Measurements from ENCODE around the gene TAS1R1. TPM values are rescaled to one million over a fixed set of nuclear protein-coding genes. Genes with fewer than 3 reads are reported as not detected.

The TAS1R1 gene
- total RNA-seq, 3 donors from 2014 or later (not counting 1 experiment from before 2014, with no cell fraction given), result not detected

DNA sequence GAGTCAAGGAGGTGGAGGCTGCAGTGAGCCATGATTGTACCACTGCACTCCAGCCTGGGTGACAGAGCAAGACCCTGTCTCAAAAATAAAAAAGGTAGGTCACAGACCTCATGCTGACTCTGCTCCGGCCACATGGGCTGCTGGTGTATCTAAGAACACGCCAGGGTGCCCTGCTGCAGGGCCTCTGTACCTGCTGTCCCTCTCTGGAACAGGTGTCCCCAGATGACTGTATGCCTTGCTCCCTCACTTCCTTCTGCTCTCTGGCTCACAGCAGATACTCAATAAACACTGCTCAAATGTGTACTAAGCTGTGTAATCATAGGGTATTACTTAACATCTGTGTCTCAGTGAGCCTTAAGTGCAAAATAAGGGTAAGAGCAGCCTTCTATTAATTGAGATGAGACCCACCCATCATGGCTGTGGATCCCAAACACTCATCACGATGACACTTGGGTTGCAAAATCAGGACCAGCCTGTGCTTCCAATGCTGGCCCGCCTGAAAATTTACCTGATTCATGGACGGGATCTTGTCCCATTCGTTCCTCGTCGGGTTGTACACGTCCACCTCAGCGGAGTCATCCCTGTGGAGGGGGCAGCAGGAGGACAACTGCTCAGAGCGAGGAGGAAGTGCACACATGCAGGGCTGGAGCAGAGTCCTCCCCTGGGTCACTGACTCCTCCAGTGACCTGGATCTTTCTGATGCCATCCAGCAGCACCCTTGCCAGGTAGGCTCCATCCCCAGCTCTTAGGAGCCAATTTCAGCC is 40.1 kb downstream of the TAS1R1 start:
- DNase-seq (no peak), ATAC-seq (no peak)
- Histone ChIP-seq H3K4me3 (ENCODE audit: low read length) (no peak overlapping the region), H3K27ac (ENCODE audit: low read length) (no peak overlapping the region), H3K4me1 (ENCODE audit: control insufficient read depth, insufficient read depth, low read length) (peaks cover 49% of the 10 kb centered on the region), H3K36me3 (ENCODE audit: control insufficient read depth, insufficient read depth, low read length) (peaks cover 52% of the 10 kb centered on the region), H3K27me3 (ENCODE audit: control insufficient read depth, insufficient read depth, low read length) (no peaks in the 10 kb centered on the region), H3K9me3 (ENCODE audit: control insufficient read depth, insufficient read depth, low read length) (no peaks in the 10 kb centered on the region)
- H3K9me3 Mint-ChIP-seq, result no peaks in the 10 kb centered on the region
- H3K27me3 Mint-ChIP-seq (ENCODE audit: low read depth in 2 of 2), result no peaks in the 10 kb centered on the region
- H3K27ac Mint-ChIP-seq, result peak overlapping the region in 1 of 2 donors; percentile 27
- intact Hi-C loops (cut with micrococcal nuclease), result no loop called here
- H3K36me3 Mint-ChIP-seq, result no peaks in the 10 kb centered on the region
- H3K4me1 Mint-ChIP-seq, result peaks cover 44 to 55% of the 10 kb centered on the region in 2 donors
- H3K4me3 Mint-ChIP-seq, result no peak overlapping the region
- 95% methylated on average over 11 of the region's 11 CpGs for WGBS (ENCODE audit: insufficient coverage)
- TF ChIP-seq, protein P1, sequence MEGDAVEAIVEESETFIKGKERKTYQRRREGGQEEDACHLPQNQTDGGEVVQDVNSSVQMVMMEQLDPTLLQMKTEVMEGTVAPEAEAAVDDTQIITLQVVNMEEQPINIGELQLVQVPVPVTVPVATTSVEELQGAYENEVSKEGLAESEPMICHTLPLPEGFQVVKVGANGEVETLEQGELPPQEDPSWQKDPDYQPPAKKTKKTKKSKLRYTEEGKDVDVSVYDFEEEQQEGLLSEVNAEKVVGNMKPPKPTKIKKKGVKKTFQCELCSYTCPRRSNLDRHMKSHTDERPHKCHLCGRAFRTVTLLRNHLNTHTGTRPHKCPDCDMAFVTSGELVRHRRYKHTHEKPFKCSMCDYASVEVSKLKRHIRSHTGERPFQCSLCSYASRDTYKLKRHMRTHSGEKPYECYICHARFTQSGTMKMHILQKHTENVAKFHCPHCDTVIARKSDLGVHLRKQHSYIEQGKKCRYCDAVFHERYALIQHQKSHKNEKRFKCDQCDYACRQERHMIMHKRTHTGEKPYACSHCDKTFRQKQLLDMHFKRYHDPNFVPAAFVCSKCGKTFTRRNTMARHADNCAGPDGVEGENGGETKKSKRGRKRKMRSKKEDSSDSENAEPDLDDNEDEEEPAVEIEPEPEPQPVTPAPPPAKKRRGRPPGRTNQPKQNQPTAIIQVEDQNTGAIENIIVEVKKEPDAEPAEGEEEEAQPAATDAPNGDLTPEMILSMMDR (IDR thresholded peaks at IDR 0.05), result no peak

DNA sequence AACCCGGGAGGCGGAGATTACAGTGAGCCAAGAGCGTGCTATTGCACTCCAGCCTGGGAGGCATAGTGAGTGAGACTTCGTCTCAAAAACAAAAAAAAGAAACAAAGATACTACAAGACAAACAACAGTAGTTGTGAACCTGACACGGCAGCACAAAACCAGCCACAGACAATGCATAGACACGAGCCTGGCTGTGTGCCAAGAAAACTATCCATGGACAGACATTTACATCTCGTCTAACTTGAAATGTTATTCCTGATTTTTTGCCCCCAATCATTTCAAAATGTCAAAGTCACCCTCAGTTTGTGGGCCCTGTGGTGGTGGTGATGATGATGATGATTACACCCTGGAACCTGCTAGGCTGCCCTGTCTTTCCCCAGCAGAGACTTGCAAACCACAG is 41.2 kb downstream of the TAS1R1 start:
- H3K9me3 ChIP-seq (ENCODE audit: control insufficient read depth, insufficient read depth, low read length), result no peaks in the 10 kb centered on the region
- Mint-ChIP-seq H3K9me3 (no peaks in the 10 kb centered on the region), H3K27ac (peak overlapping the region in 1 of 2 donors; percentile 27), H3K27me3 (ENCODE audit: low read depth in 2 of 2) (no peaks in the 10 kb centered on the region), H3K4me1 (peaks cover 47 to 55% of the 10 kb centered on the region in 2 donors), H3K36me3 (no peaks in the 10 kb centered on the region), H3K4me3 (no peak overlapping the region)
- DNase-seq (no peak), ATAC-seq (no peak)
- TF ChIP-seq, protein P1 (IDR thresholded peaks at IDR 0.05), result no peak
- H3K4me1 ChIP-seq (ENCODE audit: control insufficient read depth, insufficient read depth, low read length), result peaks cover 53% of the 10 kb centered on the region
- H3K4me3 ChIP-seq (ENCODE audit: low read length), result no peak overlapping the region
- no peaks in the 10 kb centered on the region for H3K27me3 ChIP-seq (ENCODE audit: control insufficient read depth, insufficient read depth, low read length)
- 84% methylated on average over 7 of the region's 7 CpGs for WGBS (ENCODE audit: insufficient coverage)
- intact Hi-C loops (cut with micrococcal nuclease), result no loop called here
- H3K36me3 ChIP-seq (ENCODE audit: control insufficient read depth, insufficient read depth, low read length), result peaks cover 50% of the 10 kb centered on the region
- no peak overlapping the region for H3K27ac ChIP-seq (ENCODE audit: low read length)

DNA sequence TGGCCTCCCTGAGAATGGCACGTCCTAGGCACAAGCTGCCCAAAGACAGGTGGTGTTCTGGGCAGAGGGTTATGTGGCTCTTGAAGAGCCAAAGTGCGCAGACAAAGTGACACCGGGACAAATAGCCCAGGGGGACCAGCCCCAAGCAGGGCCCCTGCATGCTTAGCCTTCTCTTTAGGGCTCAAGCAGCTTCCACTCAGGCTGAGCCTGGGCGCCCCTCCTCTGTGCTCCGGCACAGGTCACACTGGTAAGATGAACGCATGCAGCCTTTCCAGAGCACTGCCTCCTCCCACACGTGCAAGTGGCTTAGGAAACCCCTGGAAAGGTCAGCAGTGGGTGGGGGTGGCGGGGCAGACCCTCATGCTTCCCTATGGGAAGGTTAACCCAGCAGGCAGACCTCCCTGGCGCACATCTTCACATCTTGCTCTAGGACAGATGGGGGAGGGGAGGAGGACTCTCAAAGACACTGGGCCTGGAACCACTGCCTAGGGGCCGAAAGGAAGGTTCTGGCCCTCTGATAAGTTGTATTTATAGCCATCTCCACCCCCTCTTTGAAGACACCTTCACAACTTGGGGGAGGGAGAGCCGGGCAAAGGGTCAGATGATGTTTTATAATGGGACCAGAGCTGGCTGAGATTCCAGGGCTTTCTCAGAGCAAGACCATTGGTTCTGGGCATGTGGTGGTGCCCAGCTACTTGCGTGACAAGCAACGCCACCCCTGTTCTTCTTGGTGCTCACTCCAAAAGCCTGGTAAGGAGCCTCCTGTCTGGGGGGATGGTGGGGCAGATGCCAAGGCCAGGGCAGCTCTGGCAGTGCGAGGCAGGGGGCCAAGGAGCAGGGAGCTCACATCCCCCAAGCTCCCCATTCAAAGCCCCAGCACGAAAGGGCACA is 42.0 kb downstream of the TAS1R1 start:
- ATAC-seq (no peak), DNase-seq (no peak)
- 92% methylated on average over 14 of the region's 15 CpGs for whole genome bisulfite sequencing (ENCODE audit: insufficient coverage)
- no peaks in the 10 kb centered on the region for H3K27me3 Mint-ChIP-seq (ENCODE audit: low read depth in 2 of 2)
- H3K4me1 ChIP-seq (ENCODE audit: control insufficient read depth, insufficient read depth, low read length), result peaks cover 50% of the 10 kb centered on the region
- no peak overlapping the region for H3K27ac ChIP-seq (ENCODE audit: low read length)
- no peaks in the 10 kb centered on the region for H3K9me3 ChIP-seq (ENCODE audit: control insufficient read depth, insufficient read depth, low read length)
- no peak overlapping the region for H3K4me3 ChIP-seq (ENCODE audit: low read length)
- H3K9me3 Mint-ChIP-seq, result no peaks in the 10 kb centered on the region
- H3K27ac Mint-ChIP-seq, result no peak overlapping the region
- peaks cover 43 to 53% of the 10 kb centered on the region in 2 donors for H3K4me1 Mint-ChIP-seq
- intact Hi-C loops (cut with micrococcal nuclease), result no loop called here
- no peaks in the 10 kb centered on the region for H3K36me3 Mint-ChIP-seq
- no peak overlapping the region for H3K4me3 Mint-ChIP-seq
- no peaks in the 10 kb centered on the region for H3K27me3 ChIP-seq (ENCODE audit: control insufficient read depth, insufficient read depth, low read length)
- TF ChIP-seq, protein P1 (IDR thresholded peaks at IDR 0.05), result no peak
- H3K36me3 ChIP-seq (ENCODE audit: control insufficient read depth, insufficient read depth, low read length), result peaks cover 47% of the 10 kb centered on the region
